ENCODE measurements around the gene KCNN3.

KCNN3 gene

DNA sequence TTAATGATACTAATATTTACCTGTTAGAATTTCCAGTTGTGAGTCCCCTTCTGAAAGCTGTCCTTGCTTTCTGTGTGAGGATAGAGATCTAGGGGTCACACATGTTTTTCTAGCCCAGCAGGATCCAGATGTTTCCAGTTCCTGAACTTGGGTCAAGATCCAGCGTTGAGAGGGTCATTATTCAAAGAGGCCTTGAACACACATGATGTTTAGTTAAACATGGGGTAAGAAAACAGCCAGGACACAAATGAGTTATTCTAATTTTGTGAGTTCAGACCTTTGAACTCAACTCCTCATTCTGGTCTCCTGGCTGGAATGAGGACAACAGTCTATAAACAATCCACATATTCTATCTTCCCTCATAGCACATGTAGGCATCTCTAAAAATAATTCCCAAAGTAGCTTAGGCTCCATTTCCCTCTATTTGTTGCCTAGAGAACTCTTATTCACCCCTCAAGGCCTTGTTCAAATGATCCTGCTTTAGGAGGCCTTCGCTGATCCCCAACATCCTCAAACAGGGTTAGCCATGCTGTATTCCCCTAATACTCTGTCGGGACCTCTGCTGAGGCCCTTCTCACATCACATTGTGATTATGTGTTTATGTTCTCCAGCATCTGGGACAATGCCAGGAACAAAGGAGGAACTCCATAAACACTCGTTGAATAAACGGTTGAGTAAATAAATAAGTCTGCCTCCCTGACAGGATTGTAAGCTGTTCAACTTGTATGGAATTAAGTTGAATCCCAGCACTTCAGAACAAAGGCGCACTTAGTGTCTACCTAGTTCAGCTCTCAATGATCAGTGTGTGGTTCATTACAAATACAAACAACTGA, 15.0 kb upstream of the KCNN3 start:
- H3K36me3 ChIP-seq (ENCODE audit: control insufficient read depth in 2 of 2, insufficient read depth in 1 of 2, low read length in 2 of 2): no peaks in the 10 kb centered on the region
- no peak overlapping the region for H3K27ac ChIP-seq (ENCODE audit: extremely low read depth, low read depth, low read length)
- CTCF ChIA-PET: interaction anchor here (0.6 to 1.5 kb wide), 8 partner anchors 18 to 325 kb away, joined by 3 to 6 read pairs (median 4); no protein-coding TSS in a partner anchor
- TF ChIP-seq ZFP3 (tag by site-specific recombination; IDR thresholded peaks at IDR 0.05; ENCODE audit: low read depth) (peak; percentile 78; the same call in 1 of the 2 replicates), KLF7 (tag by site-specific recombination; IDR thresholded peaks at IDR 0.05; ENCODE audit: borderline replicate concordance) (no peak), WT1 (tag by site-specific recombination; IDR thresholded peaks at IDR 0.05) (peak; percentile 86), ZNF335 (tag by site-specific recombination; conservative IDR thresholded peaks at IDR 0.05) (0 out of 2 replicates have a peak, but pooled peaks have one; percentile 5), ZSCAN30 (tag by site-specific recombination; IDR thresholded peaks at IDR 0.05) (0 out of 2 replicates have a peak, but pooled peaks have one; percentile 11)
- H3K9me3 ChIP-seq (ENCODE audit: control insufficient read depth, insufficient read depth, low read depth, low read length): no peaks in the 10 kb centered on the region
- POLR2A ChIA-PET: no interaction called here
- H3K4me1 ChIP-seq (ENCODE audit: control insufficient read depth, insufficient read depth, low read length): no peaks in the 10 kb centered on the region
- no peak overlapping the region for H3K4me3 ChIP-seq (ENCODE audit: low read depth, low read length)

DNA sequence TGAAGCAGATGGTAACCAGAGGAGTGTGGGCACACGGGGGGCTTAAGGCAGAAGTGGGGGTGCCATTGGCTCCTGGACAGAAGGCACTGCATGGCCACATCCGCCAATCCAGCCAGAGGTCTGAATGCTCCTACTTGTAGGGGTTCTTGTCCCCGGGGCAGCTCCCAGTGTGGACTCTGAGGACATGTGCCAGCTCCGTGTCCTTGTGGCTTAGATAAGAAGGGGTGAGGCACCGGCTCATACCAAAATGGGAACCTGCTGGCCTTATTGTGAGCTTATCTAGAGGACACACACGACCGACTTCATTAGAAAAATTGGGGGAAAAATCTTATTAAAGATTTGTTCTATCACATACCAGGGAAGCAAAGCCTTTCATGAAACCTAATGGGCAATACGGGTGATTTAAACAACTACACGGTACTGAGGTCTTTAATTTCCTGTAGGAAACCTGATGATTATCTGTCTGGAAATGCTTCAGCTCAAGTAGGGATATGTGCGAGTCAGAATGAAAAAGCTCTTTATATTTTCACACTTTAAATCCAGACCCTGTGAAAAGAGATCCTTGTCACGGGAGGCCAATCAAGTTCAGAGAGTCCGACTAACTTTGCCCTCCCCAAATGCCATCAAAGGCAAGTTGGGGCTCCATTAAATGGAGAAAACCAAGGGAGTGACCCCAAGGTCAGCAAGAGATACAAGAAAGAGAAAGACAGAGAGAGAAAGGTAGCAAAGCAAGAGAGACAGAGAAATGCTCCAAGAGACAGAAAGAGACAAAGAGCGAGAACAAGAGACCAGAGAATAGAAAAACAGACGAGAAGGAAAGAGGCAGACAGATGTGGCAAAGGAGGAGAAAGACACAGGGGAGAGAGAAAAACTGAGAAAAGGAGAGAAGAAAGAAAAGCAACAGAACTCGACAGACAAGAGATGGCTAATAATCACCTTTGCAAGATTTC, 14.1 kb upstream of the KCNN3 start:
- no peak for TF ChIP-seq ZNF48 (tag by site-specific recombination; IDR thresholded peaks at IDR 0.05)
- 0 out of 2 replicates have a peak, but pooled peaks have one; percentile 63 for TF ChIP-seq ZNF114 (tag by site-specific recombination; IDR thresholded peaks at IDR 0.05)
- TF ChIP-seq, protein P1, sequence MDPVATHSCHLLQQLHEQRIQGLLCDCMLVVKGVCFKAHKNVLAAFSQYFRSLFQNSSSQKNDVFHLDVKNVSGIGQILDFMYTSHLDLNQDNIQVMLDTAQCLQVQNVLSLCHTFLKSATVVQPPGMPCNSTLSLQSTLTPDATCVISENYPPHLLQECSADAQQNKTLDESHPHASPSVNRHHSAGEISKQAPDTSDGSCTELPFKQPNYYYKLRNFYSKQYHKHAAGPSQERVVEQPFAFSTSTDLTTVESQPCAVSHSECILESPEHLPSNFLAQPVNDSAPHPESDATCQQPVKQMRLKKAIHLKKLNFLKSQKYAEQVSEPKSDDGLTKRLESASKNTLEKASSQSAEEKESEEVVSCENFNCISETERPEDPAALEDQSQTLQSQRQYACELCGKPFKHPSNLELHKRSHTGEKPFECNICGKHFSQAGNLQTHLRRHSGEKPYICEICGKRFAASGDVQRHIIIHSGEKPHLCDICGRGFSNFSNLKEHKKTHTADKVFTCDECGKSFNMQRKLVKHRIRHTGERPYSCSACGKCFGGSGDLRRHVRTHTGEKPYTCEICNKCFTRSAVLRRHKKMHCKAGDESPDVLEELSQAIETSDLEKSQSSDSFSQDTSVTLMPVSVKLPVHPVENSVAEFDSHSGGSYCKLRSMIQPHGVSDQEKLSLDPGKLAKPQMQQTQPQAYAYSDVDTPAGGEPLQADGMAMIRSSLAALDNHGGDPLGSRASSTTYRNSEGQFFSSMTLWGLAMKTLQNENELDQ (tag by site-specific recombination; IDR thresholded peaks at IDR 0.05; ENCODE audit: low read depth): no peak
- POLR2A ChIA-PET: no interaction called here
- Histone ChIP-seq H3K9me3 (ENCODE audit: control insufficient read depth, insufficient read depth, low read depth, low read length) (no peaks in the 10 kb centered on the region), H3K4me1 (ENCODE audit: control insufficient read depth, insufficient read depth, low read length) (no peaks in the 10 kb centered on the region), H3K4me3 (ENCODE audit: low read depth, low read length) (no peak overlapping the region), H3K36me3 (ENCODE audit: control insufficient read depth in 2 of 2, insufficient read depth in 1 of 2, low read length in 2 of 2) (no peaks in the 10 kb centered on the region), H3K27ac (ENCODE audit: extremely low read depth, low read depth, low read length) (no peak overlapping the region)
- CTCF ChIA-PET: interaction anchor here (0.9 to 1.5 kb wide), 3 partner anchors 18 to 325 kb away, joined by 4 to 5 read pairs (median 5); no protein-coding TSS in a partner anchor

DNA sequence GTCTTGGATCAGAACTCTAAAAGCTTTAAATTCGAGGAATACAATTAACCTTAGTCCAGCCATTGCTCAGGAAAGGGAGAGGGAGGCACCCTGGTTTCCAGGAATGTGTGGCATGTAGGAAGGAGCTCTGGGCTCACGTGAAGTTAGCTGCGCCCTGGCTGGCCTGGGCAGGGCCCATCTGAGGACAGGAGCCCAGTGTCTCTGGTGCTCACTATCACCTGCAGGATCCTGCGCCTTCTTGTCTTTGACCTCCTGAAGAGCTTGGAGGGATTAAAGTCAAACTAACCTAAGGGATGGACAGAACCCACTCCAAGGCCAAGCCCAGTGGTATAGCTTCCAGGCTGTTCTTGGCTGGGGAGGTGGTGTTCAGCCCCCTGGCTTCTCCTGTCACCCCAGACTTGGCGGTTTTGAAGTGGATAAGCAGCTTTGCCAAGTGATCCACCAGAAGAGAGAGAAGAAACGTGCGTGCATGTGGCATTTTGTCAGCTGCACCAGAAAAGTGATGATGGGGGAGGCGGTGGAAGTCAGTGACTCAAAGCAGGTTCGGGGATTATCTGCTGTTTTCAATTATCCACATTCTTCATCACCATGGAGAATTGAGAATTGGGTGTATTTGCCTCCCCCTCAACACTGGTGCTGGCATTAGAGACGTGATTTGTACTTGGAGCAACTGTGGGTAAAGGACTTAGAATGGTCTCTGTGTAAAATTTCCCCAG, 11.9 kb upstream of the KCNN3 start:
- POLR2A ChIA-PET: no interaction called here
- Histone ChIP-seq H3K9me3 (ENCODE audit: control insufficient read depth, insufficient read depth, low read depth, low read length) (no peaks in the 10 kb centered on the region), H3K27ac (ENCODE audit: extremely low read depth, low read depth, low read length) (no peak overlapping the region), H3K4me3 (ENCODE audit: low read depth, low read length) (no peak overlapping the region), H3K36me3 (ENCODE audit: control insufficient read depth in 2 of 2, insufficient read depth in 1 of 2, low read length in 2 of 2) (no peaks in the 10 kb centered on the region), H3K4me1 (ENCODE audit: control insufficient read depth, insufficient read depth, low read length) (no peaks in the 10 kb centered on the region)
- TF ChIP-seq HOXC10 (CRISPR knock-in tag; IDR thresholded peaks at IDR 0.05): no peak
- TF ChIP-seq ZNF658 (tag by site-specific recombination; IDR thresholded peaks at IDR 0.05): no peak
- TF ChIP-seq YY1 (tag by site-specific recombination; IDR thresholded peaks at IDR 0.05): no peak
- no peak for TF ChIP-seq ZBTB7A (tag by site-specific recombination; IDR thresholded peaks at IDR 0.05; ENCODE audit: low read depth)
- no peak for TF ChIP-seq ZBTB48 (tag by site-specific recombination; IDR thresholded peaks at IDR 0.05)
- no peak for TF ChIP-seq ZBTB1 (tag by site-specific recombination; IDR thresholded peaks at IDR 0.05)
- no peak for TF ChIP-seq ZNF555 (tag by site-specific recombination; conservative IDR thresholded peaks at IDR 0.05)
- TF ChIP-seq ZNF211 (tag by site-specific recombination; IDR thresholded peaks at IDR 0.05; ENCODE audit: low read depth): no peak
- TF ChIP-seq, protein P2, sequence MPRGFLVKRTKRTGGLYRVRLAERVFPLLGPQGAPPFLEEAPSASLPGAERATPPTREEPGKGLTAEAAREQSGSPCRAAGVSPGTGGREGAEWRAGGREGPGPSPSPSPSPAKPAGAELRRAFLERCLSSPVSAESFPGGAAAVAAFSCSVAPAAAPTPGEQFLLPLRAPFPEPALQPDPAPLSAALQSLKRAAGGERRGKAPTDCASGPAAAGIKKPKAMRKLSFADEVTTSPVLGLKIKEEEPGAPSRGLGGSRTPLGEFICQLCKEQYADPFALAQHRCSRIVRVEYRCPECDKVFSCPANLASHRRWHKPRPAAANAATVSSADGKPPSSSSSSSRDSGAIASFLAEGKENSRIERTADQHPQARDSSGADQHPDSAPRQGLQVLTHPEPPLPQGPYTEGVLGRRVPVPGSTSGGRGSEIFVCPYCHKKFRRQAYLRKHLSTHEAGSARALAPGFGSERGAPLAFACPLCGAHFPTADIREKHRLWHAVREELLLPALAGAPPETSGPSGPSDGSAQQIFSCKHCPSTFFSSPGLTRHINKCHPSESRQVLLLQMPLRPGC (tag by site-specific recombination; IDR thresholded peaks at IDR 0.05): no peak
- TF ChIP-seq, protein P3, sequence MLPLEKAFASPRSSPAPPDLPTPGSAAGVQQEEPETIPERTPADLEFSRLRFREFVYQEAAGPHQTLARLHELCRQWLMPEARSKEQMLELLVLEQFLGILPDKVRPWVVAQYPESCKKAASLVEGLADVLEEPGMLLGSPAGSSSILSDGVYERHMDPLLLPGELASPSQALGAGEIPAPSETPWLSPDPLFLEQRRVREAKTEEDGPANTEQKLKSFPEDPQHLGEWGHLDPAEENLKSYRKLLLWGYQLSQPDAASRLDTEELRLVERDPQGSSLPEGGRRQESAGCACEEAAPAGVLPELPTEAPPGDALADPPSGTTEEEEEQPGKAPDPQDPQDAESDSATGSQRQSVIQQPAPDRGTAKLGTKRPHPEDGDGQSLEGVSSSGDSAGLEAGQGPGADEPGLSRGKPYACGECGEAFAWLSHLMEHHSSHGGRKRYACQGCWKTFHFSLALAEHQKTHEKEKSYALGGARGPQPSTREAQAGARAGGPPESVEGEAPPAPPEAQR (tag by site-specific recombination; IDR thresholded peaks at IDR 0.05): no peak
- no peak for TF ChIP-seq RBAK (tag by site-specific recombination; IDR thresholded peaks at IDR 0.05)
- CTCF ChIA-PET: interaction anchor here (0.6 to 2.0 kb wide), 6 partner anchors 23 to 328 kb away, joined by 3 to 9 read pairs (median 4); no protein-coding TSS in a partner anchor
